RWPE1 (cell line): ENCODE measurements around the gene DMAC2L.
"Not testable (repeated sequence)": the region's sequence is repeated elsewhere in the genome, so short reads cannot be mapped to it uniquely, and the experiment has no call there.

Experiments used
- CTCF ChIA-PET: fragments of 350-600 bp; sonication (Branson Sonifier 250); formaldehyde crosslinking; extraction: SDS; loops from one replicate; lab custom pipeline; 2021; lab: Yijun Ruan, JAX
- POLR2A ChIA-PET: fragments of 400-600 bp; formaldehyde crosslinking; extraction: SDS; loops from one replicate; lab custom pipeline; 2020; ENCODE audit warnings: antibody characterized with exemption; ENCODE audit not compliant: low non-redundant PET; lab: Yijun Ruan, JAX
- DNase-seq: peaks from one replicate; pipeline ENCODE4 v3.0.0; 2012; ENCODE audit warnings: low spot score
- H3K27ac ChIP-seq: fragments of 450-650 bp; 2 replicates; pipeline ENCODE4 v1.5.1; 2017
- TF ChIP-seq, protein P1 (sequence below): fragments of 450-650 bp; conservative IDR thresholded peaks from 2 replicates; pipeline ENCODE4 v1.5.1; 2017; ENCODE audit warnings: low read depth, mild to moderate bottlenecking

Gene DMAC2L

DNA sequence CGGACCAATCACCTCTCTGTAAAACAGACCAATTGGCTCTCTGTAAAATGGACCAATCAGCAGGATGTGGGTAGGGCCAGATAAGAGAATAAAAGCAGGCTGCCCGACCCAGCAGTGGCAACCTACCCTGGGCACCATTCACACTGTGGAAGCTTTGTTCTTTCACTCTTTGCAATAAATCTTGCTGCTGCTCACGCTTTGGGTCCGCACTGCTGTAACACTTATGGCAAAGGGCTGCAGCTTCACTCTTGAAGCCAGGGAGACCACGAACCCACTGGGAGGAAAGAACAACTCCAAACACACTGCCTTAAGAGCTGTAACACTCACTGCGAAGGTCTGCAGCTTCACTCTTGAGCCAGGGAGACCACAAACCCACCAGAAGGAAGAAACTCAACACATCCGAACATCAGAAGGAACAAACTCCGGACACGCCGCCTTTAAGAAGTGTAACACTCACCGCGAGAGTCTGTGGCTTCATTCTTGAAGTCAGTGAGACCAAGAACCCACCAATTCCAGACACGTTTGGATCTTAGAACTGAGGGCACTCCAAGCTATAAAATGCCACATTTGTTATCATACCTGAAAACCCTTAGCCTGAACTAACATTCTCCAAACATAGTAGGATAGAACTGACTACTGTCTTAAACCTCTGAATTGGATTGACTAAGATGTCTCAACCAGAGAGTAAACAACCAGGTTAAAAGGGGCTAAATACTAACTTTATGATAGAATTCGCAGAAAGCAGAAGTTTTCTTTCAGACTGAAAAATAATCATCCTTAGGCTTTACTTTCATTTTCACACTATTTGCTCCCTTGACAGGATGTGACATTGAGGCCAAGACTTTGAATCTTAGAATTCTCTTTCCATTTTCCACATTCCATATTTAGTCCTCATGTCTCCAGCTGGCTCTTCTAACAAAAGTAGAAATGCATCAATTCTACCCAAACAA lies 50.9 kb downstream of the DMAC2L start:
- ChIA-PET POLR2A (no interaction called here), CTCF (no interaction called here)
- peak overlapping the region; percentile 59 for H3K27ac ChIP-seq
- DNase-seq, result no peak
- TF ChIP-seq, protein P1, sequence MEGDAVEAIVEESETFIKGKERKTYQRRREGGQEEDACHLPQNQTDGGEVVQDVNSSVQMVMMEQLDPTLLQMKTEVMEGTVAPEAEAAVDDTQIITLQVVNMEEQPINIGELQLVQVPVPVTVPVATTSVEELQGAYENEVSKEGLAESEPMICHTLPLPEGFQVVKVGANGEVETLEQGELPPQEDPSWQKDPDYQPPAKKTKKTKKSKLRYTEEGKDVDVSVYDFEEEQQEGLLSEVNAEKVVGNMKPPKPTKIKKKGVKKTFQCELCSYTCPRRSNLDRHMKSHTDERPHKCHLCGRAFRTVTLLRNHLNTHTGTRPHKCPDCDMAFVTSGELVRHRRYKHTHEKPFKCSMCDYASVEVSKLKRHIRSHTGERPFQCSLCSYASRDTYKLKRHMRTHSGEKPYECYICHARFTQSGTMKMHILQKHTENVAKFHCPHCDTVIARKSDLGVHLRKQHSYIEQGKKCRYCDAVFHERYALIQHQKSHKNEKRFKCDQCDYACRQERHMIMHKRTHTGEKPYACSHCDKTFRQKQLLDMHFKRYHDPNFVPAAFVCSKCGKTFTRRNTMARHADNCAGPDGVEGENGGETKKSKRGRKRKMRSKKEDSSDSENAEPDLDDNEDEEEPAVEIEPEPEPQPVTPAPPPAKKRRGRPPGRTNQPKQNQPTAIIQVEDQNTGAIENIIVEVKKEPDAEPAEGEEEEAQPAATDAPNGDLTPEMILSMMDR, result no peak

DNA sequence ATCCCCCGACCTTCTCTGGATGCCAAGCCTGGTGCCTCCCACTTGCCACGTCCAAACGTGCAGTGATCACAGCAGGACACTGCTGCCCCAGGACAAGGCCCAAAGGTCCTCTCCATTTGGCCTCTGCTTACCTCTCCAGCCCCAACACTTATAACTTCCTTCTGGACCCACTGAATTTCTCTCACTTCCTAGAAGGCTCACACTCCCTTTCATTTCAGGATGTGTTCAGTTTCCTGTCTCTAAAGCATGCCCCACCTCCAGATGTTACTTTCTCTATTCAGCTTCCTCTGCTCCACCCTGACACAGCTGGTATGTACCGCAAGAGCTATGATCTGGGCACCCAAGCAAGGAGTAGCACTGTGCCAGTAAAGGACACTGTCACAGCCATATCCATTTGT lies 51.6 kb downstream of the DMAC2L start:
- DNase-seq, result no peak
- peak overlapping the region; percentile 59 for H3K27ac ChIP-seq
- CTCF ChIA-PET, result no interaction called here
- POLR2A ChIA-PET, result no interaction called here
- TF ChIP-seq, protein P1, result no peak

DNA sequence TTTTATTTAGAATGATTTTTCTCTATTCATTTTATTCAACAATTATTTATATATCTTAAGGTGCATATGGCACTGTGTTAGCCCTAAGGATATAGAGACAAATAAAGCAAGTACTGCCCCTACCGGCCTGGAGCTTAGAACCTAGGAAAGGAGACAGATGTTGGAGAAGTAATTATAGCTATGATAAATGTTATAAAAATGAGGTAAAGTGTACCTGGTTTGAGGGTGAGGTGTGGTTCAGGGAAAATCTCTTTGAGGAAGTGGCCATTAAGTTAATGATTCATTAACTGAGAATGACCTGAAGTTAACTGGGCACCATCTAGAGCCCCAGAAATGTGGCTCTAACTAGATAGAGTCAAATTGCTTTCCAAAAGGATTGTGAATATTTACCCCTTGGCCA lies 52.7 kb downstream of the DMAC2L start:
- TF ChIP-seq, protein P1, result no peak
- peak; percentile 43 for DNase-seq
- ChIA-PET POLR2A (no interaction called here), CTCF (no interaction called here)
- H3K27ac ChIP-seq, result no peak overlapping the region

DNA sequence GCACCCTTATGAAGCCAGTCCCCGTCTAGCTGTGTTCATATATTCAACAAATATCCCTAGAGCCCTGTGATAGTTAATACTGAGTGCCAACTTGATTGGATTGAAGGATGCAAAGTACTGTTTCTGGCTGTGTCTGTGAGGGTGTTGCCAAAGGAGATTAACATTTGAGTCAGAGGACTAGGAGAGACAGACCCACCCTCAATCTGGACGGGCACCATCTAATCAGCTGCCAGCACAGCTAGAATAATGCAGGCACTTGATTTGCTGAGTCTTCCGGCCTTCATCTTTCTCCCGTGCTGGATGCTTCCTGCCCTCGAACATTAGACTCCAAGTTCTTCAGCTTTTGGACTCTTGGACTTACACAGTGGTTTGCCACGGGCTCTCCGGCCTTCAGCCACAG lies 53.4 kb downstream of the DMAC2L start:
- H3K27ac ChIP-seq, CTCF ChIA-PET, DNase-seq, POLR2A ChIA-PET: not testable (repeated sequence)

DNA sequence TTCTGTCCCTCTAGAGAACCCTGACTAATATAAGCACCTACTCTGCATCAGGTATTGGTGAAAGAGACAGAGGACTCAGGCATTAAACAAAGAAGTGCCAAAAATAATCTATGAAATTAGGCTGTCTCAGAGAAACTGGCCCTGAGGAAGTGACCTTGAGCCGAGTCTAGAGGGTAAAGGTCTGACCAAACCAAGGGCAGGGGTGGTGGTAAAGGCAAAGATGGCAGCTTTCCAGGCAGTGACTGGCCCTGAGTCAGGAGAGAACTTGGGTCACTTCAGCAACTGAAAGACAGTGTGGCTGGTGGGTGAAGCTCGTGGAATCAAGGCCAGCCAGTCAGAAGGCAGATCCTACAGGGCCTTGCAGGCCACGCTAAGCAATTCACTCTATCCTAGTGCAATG lies 54.0 kb downstream of the DMAC2L start:
- CTCF ChIA-PET, result interaction anchor here (0.6 kb wide), 1 partner anchor 31 kb away, joined by 3 read pairs; no protein-coding TSS in a partner anchor
- POLR2A ChIA-PET, result no interaction called here
- TF ChIP-seq, protein P1, result no peak
- no peak overlapping the region for H3K27ac ChIP-seq
- no peak for DNase-seq

DNA sequence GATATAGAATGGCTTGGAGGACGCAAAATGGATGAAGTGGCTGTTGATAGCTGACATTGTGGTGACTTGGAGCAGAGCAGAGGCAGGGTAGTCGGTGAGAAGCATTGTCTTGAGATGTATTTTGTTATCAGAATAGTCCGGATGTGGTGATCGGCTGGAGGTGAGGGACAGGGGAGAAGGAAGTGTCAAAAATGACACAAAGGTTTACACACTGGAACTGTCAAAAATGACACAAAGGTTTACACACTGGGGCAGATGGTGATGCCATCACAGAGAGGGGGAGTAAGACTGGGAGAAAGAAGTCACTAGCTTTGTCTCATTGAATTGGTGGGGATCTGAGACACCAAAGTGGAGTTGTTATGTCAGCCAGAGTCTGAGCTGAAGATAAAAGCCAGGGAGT lies 54.5 kb downstream of the DMAC2L start:
- TF ChIP-seq, protein P1, result no peak
- DNase-seq, result no peak
- POLR2A ChIA-PET, result no interaction called here
- no peak overlapping the region for H3K27ac ChIP-seq
- CTCF ChIA-PET, result interaction anchor here (0.6 kb wide), 1 partner anchor 32 kb away, joined by 3 read pairs; no protein-coding TSS in a partner anchor

DNA sequence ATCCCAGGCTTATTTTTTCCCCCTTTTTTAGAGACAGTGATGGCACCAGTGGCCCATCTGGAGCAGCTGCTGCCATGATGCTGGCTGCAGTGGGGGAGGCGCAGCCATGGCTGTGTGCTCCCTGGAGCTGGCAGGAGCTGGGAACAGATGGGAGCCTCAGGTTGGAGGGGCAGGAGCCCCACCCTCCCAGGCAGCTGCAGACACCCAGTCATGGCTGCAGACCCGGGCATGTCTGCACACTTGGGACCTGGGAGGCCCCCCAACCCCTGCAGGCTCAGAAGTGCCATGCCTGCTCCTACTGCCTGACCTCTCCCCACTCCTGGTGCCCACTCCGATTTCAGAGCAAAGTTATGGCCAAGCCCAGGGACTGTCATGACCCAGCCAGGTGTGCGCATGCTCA lies 59.4 kb downstream of the DMAC2L start:
- no peak overlapping the region for H3K27ac ChIP-seq
- POLR2A ChIA-PET, result no interaction called here
- TF ChIP-seq, protein P1, result no peak
- CTCF ChIA-PET, result interaction anchor here (1.4 kb wide), 1 partner anchor 22 kb away, joined by 4 read pairs; no protein-coding TSS in a partner anchor
- DNase-seq, result no peak
